GM19395 (cell line): Measurements from ENCODE around the gene SEMA7A.
"Not testable (repeated sequence)": the region's sequence is repeated elsewhere in the genome, so short reads cannot be mapped to it uniquely, and the experiment has no call there.

Experiments
- ATAC-seq: cut with Tn5 transposase; IDR thresholded peaks from one replicate; pipeline ENCODE4 v1.9.1; 2021; ENCODE audit warnings: mild to moderate bottlenecking, moderate library complexity; ENCODE audit not compliant: unreplicated experiment

Gene SEMA7A, protein sequence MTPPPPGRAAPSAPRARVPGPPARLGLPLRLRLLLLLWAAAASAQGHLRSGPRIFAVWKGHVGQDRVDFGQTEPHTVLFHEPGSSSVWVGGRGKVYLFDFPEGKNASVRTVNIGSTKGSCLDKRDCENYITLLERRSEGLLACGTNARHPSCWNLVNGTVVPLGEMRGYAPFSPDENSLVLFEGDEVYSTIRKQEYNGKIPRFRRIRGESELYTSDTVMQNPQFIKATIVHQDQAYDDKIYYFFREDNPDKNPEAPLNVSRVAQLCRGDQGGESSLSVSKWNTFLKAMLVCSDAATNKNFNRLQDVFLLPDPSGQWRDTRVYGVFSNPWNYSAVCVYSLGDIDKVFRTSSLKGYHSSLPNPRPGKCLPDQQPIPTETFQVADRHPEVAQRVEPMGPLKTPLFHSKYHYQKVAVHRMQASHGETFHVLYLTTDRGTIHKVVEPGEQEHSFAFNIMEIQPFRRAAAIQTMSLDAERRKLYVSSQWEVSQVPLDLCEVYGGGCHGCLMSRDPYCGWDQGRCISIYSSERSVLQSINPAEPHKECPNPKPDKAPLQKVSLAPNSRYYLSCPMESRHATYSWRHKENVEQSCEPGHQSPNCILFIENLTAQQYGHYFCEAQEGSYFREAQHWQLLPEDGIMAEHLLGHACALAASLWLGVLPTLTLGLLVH

DNA sequence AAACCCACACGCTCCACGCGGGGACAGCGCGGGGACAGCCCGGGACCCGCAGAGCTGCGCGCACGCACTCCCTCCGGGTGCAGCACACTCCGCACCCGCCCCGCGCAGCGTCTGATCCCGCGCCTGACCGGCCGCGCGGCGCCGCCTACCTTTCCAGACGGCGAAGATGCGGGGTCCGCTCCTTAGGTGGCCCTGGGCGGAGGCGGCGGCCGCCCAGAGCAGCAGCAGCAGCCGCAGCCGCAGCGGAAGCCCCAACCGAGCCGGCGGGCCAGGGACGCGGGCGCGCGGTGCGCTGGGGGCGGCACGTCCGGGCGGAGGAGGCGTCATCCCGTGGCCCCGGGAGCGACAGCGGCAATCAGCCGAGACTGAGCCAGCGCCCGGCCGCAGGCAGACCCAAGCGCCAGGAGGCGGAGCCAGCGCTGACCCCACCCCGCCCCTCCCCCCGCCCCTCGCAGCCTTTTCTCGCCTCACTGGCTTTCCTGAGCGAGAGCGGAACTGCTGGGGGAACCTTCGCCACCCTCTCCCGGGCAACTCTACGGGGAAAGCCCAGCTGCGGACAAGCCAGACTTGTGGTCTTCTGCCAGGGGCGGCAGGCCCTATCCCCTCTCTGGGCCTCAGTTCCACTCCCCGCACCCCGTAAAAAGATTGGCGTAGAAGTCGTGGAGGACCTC is at the start of gene SEMA7A:
Gene SEMA7A, minus strand, starts transcription at position 367 of the 671 bp plus-strand sequence. Its CDS starts 40 bp downstream, at position 327.
- ATAC-seq, result peak; percentile 52

DNA sequence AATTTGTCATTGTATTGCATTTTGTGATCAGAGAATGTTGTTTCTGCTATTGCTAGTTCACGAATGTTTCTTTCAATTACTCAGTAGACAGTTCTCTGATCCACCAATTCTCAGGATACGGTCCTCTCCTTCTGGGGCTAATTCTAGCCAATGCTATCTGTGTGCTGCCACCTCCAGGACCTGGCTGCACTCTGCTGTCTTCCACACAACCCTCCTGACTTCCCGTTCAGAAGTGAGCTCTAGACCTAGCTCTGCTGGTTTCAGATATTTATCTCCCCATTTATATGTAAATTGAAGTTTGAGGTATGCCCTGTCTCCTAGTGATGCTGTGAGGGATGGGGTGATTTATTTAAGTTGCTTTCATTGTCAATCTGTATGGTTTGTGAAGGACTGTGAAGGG is 48.9 kb upstream of the SEMA7A start:
- no peak for ATAC-seq

DNA sequence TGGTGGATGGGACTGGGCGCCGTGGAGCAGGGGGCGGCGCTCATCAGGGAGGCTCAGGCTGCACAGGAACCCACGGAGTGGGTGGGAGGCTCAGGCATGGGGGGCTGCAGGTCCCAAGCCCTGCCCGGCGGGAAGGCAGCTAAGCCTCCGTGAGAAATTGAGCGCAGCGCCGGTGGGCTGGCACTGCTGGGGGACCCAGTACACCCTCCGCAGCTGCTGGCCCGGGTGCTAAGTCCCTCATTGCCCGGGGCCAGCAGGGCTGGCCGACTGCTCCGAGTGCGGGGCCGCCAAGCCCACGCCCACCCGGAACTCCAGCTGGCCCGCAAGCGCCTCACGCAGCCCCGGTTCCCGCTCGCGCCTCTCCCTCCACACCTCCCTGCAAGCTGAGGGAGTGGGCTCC is 46.6 kb upstream of the SEMA7A start:
- ATAC-seq, result not testable (repeated sequence)

DNA sequence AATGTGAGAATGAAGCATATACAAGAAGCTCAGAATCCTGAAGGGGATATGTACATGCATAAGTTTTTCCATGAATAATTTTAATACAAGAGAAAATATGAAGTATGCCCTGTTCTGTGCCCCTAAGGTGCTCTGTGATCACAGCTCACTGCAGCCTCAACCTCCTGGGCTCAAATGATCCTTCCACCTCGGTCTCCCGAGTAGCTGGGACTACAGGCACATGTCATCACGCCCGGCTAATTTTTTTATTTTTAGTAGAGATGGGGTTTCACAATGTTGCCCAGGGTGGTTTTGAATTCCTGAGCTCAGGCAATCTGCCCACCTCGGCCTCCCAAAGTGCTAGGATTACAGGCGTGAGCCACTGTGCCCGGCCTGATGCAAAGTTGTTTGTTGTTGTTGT is 37.9 kb upstream of the SEMA7A start:
- ATAC-seq, result not testable (repeated sequence)

DNA sequence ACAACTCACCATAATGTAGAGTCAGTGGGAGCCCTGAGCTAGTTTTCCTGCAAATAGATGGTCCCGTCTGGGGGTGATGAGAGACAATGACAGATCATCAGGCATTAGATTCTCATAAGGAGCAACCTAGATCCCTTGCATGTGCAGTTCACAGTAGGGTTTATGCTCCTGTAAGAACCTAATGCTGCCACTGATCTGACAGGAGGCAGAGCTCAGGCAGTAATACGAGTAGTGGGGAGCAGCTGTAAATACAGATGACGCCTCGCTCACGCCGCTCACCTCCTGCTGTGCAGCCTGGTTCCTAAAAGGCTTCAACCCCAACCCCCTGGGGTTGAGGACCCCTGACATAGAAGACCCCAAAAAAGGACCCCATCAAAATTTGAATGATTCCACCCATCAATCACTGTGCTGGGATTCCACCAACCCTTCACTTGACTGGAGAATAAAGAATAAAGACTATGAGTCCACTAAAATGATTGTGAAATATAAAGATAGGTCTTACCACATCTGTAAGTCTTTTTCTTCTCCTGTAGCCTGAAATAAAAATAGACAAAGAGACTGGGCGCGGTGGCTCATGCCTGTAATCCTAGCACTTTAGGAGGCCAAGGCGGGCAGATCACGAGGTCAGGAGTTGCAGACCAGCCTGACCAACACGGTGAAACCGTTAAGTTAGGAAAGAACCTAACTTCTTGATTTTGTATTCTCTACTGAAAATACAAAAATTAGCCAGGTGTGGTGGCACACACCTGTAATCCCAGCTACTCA is 37.1 kb upstream of the SEMA7A start:
- ATAC-seq, result no peak

DNA sequence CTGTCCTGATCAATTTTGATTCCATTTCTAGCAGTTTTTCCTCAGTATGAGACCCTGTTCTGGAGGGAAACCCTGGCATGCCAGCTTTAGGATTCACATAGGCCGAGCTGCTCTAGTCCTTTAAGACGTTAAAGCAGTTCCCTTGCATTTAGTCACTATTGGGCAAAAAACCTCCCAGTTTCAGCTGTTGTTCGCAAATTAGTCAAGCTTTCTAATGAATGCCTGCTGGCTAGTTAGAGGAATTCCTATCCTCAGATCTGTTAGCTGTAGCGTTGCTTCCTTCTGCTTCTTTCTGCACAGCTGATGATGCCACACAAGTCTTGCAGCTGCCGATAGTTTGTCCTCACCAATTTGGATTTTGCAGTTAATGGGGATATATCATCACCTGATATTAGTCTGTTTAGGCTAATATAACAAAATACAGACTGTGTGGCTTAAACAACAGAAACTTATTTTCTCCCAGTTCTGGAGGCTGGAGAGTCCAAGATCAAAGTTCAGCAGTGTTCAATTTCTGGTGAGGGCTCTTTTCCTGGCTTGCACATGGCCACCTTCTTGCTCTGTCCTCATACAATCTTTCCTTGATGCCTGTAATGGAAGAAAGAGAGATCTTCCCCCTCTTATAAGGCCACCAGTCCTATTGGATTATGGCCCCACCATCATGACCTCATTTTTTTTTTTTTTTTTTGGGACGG is 34.7 kb upstream of the SEMA7A start:
- ATAC-seq, result no peak

DNA sequence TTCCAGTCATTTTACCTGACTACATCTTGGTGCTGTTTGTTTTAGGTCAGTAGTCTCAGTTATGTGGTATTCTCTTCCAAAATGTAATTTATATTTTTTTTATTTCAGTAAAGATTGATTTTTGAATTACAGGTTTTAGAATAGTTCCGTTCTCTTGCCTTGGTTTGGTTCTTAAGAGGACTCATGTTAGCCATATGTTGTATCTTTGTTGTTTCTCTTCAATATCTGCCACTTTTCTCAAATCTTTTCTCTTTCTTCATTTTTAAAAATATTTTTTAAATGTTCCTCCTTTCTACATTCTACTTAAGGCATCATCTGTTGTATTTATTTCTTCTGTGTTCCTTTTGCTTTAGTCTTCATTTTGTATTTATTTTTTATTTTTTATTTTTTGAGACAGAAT is 32.8 kb upstream of the SEMA7A start:
- no peak for ATAC-seq

DNA sequence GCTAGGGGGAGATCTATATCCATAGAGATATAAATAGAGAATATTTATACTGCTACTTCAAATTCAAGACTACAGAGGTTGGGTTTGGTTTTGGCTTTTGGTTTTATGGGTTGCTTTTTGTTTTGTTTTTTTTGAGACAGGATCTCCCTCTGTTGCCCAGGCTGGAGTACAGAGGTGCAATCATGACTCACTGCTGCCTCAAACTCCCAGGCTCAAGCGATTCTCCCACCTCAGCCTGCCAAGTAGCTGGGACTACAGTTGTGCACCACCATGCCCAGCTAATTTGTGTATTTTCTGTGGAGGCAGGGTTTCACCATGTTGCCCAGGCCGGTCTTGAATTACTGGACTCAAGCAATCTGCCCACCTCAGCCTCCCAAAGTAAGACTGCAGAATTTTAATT is 31.1 kb upstream of the SEMA7A start:
- no peak for ATAC-seq

DNA sequence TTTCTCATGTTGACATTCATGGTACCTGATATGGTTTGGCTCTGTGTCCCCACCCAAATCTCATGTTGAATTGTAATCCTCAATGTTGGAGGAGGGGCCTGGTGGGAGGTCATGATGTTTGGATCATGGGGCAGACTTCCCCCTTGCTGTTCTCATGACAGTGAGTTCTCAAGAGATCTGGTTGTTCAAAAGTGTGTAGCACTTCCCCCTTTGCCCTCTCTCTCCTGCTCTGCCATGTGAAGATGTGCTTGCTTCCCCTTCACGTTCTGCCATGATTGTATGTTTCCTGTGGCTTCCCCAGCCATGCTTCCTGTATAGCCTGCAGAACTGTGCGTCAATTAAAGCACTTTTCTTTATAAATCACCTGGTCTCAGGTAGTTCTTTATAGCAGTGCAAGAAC is 30.5 kb upstream of the SEMA7A start:
- no peak for ATAC-seq

DNA sequence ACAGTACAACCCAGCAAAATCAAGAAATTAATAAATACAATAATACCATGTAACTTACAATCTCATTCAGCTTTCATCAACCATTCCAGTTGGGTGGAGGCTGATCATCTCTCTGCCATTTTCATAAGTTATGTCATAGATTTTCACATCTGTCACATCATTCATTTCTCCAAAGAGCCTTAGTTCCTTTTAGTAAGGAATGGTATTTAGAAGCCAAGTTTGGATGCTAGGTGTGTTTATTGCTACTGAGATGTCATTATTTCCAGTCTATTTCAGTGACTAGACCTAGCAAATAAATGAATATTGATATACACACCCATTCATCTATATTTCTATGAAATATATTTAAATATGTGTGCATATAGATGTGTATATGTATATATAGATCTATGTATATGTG is 29.9 kb upstream of the SEMA7A start:
- no peak for ATAC-seq

DNA sequence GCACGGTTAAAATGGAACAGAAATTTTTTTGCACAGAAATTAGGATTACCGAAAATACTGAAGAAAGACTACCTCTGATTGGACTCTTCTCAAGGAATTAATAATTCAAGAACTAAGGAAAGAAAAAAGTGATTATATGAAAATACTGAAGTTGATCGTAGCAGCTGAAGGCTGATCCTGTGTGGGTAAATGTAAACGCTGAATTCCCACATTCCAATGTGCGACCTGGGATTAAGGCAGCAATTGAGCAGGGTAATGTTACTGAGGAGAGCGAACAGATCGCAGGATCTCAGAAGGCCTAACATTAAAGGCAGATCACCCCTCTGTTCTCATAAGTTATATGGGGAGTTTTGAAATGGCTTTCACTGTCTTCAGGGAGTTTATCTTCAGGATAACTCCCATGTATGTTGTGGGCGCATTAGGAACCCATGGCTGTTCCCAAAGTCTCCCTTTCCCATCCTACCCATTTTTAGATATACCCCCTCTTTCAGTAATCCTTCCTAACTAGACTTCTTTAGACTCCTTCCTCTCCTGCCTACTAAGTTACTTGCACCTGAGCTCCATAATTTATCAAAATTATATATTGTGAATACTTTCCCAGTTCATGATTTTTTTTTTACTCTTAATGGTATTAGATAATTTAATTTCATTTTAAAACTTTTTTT is 28.2 kb upstream of the SEMA7A start:
- ATAC-seq, result no peak

DNA sequence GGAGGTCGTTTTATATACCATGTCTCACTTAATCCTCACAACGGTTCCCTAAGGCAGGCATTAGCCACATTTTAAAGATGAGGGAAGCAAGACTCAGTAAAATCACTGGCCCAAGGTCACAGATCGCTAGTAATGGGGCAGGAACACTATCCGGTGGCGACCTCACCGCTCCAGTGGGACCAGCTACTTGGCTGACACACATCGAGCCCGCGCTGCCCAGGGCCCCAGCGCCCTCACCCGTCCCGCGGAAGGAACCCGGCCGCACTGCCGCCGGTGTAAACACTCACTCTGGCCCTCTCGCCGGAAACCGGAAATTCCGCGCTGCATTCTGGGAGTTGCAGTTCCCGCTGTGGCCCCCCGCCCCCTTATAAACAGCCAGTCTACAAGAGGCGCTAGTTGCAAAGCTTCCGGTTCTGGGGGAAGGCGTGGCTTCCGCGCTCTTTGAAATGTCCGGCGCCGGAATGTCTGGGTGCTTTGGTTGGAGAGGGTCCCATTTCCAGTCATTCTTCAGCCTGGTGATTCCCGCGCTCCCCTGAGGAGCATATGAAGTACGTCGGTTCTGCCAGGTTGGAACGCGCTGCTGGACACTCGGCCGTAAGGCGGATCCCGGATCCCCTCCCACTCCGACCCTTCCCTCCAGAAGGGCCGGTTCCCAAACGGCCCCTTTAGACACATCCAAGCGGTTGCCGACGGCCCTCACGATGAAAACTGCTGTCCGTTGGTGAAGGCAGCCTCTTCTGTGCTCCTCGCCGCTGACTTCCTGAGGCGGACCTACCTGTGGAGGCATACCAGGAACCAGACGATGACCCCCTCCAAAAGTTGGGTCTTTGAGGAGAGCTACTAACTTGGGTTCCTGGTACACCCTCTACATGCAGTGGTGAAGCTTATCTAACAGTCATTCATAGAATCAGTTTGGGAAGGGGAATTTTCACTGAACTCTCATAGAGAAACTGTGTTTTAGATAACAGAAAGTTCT is 27.4 kb upstream of the SEMA7A start, which contains the start of gene UBL7:
Gene UBL7, minus strand, starts transcription at position 290 of the 976 bp plus-strand sequence. CDS start 2,293 bp downstream, outside the sequence.
- peak; percentile 73 for ATAC-seq

DNA sequence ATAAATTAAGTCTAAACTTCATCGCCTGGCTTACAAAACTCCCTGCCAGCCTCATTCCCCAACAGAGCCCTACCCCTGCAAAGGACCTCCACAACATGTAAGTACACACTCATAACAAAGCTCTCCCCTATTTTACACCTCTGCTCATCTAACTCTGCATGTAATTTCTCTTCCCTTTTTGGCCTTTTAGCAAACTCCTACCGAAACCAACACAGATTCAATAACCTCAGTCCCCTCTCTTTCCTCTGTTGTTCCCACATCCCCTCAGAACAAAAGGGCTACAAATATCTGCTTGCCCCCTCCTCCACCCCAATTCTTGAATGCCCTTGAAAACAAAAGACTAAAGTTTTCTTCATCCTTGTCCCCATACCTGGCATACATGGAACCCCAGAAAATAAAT is 26.5 kb upstream of the SEMA7A start:
- no peak for ATAC-seq

DNA sequence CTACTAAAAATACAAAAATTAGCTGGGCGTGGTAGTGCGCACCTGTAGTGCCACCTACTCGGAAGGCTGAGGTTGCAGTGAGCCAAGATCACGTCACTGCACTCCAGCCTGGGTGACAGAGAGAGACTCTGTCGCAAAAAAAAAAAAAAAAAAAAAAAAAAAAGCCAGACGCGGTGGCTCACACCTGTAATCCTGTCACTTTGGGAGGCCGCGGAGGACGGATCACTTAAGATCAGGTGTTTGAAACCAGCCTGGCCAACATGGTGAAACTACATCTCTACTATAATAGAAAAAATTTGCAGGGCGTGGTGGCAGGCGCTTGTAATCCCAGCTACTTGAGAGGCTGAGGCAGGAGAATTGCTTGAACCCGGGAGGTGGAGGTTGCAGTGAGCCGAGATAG is 26.0 kb upstream of the SEMA7A start:
- ATAC-seq, result not testable (repeated sequence)

DNA sequence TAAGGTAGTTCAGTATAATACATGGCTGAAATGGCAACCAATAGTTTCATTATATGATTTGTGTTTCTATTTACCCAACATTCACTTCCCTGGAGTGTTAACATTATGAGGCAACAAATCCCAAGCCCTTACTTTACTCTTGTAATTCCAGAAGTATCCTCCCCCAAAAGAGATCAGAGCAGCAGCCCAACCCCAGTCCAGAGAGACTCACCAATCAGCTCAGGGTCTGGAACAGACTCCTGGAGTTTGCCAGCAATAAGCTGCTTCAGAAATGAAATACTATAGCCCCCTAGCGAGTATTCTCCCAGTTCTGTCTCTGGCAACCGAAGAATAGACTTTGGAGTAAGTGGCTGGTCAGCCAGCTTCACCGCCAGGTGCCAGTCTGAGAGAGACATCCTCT is 24.7 kb upstream of the SEMA7A start:
- no peak for ATAC-seq

DNA sequence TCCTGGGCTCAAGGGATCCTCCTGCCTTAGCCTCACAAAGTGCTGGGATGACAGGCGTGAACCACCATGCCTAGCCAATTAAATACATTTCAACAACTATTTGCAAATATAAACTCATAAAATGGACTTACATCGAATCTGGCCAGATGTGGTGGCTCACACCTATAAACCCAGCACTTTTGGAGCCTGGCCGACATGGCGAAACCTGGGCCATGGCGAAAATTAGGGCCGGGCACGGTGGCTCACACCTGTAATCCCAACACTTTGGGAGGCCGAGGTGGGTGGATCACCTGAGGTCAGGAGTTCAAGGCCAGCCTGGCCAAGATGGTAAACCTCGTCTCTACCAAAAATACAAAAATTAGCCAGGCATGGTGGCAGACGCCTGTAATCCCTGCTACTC is 23.3 kb upstream of the SEMA7A start:
- ATAC-seq, result not testable (repeated sequence)

DNA sequence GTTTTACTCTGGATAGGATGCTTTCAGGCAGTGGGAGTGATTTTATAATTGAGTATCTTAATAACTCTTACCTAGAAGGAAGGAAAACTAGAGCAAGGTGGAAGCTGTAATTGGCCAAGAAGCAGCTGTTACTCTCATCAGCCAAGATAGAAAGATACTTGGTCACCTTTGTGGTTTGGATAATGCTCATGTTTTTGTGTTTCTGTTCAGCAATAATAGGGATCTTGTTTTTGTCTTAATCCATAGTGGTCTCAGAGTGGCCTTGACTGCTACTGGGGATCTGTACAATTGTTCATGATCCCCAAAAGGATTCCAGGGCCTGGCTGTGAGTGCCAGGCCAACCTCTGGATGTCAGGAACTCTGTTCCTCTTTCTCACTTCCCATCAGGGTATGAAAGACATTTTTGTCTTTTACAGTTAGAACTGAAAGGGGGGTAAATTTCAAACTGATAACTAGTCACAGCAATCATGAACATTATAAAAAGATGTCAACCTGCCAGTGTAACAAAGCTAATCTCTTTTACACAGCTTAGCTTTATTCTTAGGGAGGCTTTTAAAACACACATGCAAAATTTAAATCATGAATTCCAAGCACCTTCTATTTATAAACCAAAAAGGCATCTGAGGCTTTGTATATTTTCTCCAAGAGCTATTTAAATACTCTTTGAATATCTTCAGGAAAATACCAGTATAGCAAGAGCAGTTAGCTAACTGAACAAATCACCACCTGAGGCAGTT is 21.2 kb upstream of the SEMA7A start:
- no peak for ATAC-seq
